Peyer's patch (tissue), 4 donors: ENCODE results near the gene FBXO28. TPM values are rescaled to one million over a fixed set of nuclear protein-coding genes. Genes with fewer than 3 reads are reported as not detected.

Source experiments
- DNase-seq, 3 donors: peaks; one replicate each; pipeline ENCODE4 v3.0.0-alpha.2; 2017 to 2019
- H3K27ac ChIP-seq, 4 donors: fragments of 200-600 bp; sonication (generic); one replicate each; pipeline ENCODE4 v1.5.1; 2016 to 2019
- H3K27me3 ChIP-seq, 2 donors: fragments of 200-600 bp; sonication (generic); one replicate each; pipeline ENCODE4 v1.5.1; 2019
- H3K36me3 ChIP-seq, 3 donors: fragments of 200-600 bp; sonication (generic); one replicate each; pipeline ENCODE4 v1.5.1; 2016 to 2019
- H3K4me1 ChIP-seq, 4 donors: fragments of 200-600 bp; sonication (generic); one replicate each; pipeline ENCODE4 v1.5.1; 2016 to 2019
- H3K4me3 ChIP-seq, 4 donors: fragments of 200-600 bp; sonication (generic); 1 replicate in 3 of 4; 2 replicates in 1 of 4; pipeline ENCODE4 v1.5.1; 2016 to 2019; ENCODE audit warnings: mild to moderate bottlenecking in 1 of 4
- H3K9me3 ChIP-seq, 4 donors: fragments of 200-600 bp; sonication (generic); one replicate each; pipeline ENCODE4 v1.5.1; 2016 to 2019; ENCODE audit warnings: mild to moderate bottlenecking in 1 of 4
- CTCF ChIP-seq, 6 experiments: fragments of 450-650 bp in 4 of 6; fragments of 200-600 bp in 2 of 6; sonication (generic) in 1 of 6; IDR thresholded peaks; one replicate each; pipeline ENCODE4 v1.5.1; 2017 to 2019; ENCODE audit warnings: antibody characterized with exemption in 6 of 6, mild to moderate bottlenecking in 3 of 6, moderate library complexity in 1 of 6
- POLR2A ChIP-seq, 2 donors: fragments of 450-650 bp; IDR thresholded peaks; one replicate each; pipeline ENCODE4 v1.5.1; 2017; ENCODE audit warnings: antibody characterized with exemption in 2 of 2, mild to moderate bottlenecking in 2 of 2, moderate library complexity in 2 of 2
- total RNA-seq, 4 donors: library from RNA; depleted of rRNA; stranded (reverse); fragments of >200 nt; gene quantifications; one replicate each; pipeline ENCODE4 v1.1.0, GENCODE V29; 2016

FBXO28 gene
- total RNA-seq, 4 donors from 2014 or later = 20.5 to 34.0 (median 28.5) TPM

GRCh38 chr1:224181453-224181810 lies 67.5 kb downstream of the FBXO28 start:
- Histone ChIP-seq H3K4me3 (no peak overlapping the region), H3K27ac (no peak overlapping the region)
- TF ChIP-seq POLR2A (IDR thresholded peaks at IDR 0.05) (no peak), CTCF (IDR thresholded peaks at IDR 0.05) (no peak)

GRCh38 chr1:224182057-224182865 lies 68.3 kb downstream of the FBXO28 start:
- no peaks in the 10 kb centered on the region for H3K36me3 ChIP-seq
- peak in 2 of 3 donors; percentile 48 to 71 for DNase-seq
- peak overlapping the region; percentile 94 to 100 (median 96) for H3K27ac ChIP-seq
- TF ChIP-seq CTCF (IDR thresholded peaks at IDR 0.05) (no peak), POLR2A (IDR thresholded peaks at IDR 0.05) (no peak)
- H3K4me3 ChIP-seq = peak overlapping the region; percentile 62 to 97 (median 90)
- H3K27me3 ChIP-seq = no peaks in the 10 kb centered on the region
- H3K9me3 ChIP-seq = no peaks in the 10 kb centered on the region
- H3K4me1 ChIP-seq = peaks cover 0 to 19% (median 4%) of the 10 kb centered on the region in 4 donors

More at GRCh38 chr1:224181453-224181810, 67.5 kb downstream of the FBXO28 start:
- Histone ChIP-seq H3K36me3 (no peaks in the 10 kb centered on the region), H3K4me1 (peaks cover 0 to 19% (median 4%) of the 10 kb centered on the region in 4 donors), H3K9me3 (no peaks in the 10 kb centered on the region), H3K27me3 (no peaks in the 10 kb centered on the region)
- DNase-seq = no peak

GRCh38 chr1:224182866-224183590 lies 69.1 kb downstream of the FBXO28 start, which contains the start of gene DEGS1:
Gene DEGS1 (plus strand): TSS chr1:224183240. CDS start chr1:224183337, 97 bp downstream.
- no peaks in the 10 kb centered on the region for H3K36me3 ChIP-seq
- H3K4me1 ChIP-seq = peaks cover 0 to 19% (median 4%) of the 10 kb centered on the region in 4 donors
- H3K27me3 ChIP-seq = no peaks in the 10 kb centered on the region
- peak; percentile 90 to 93 (median 90) for DNase-seq
- no peaks in the 10 kb centered on the region for H3K9me3 ChIP-seq
- peak within 1 kb of the TSS; percentile 94 to 100 (median 96) for H3K27ac ChIP-seq
- H3K4me3 ChIP-seq = peak within 1 kb of the TSS; percentile 62 to 97 (median 90)
- TF ChIP-seq POLR2A (IDR thresholded peaks at IDR 0.05) (peak; percentile 84 to 93), CTCF (IDR thresholded peaks at IDR 0.05) (peak in 1 of 6 experiments; percentile 4)

GRCh38 chr1:224183591-224184312 lies 69.8 kb downstream of the FBXO28 start:
- H3K9me3 ChIP-seq = no peaks in the 10 kb centered on the region

More at GRCh38 chr1:224183591-224184312, 69.8 kb downstream of the FBXO28 start:
- peak; percentile 53 to 76 (median 75) for DNase-seq
- H3K27ac ChIP-seq = peak overlapping the region; percentile 94 to 100 (median 96)
- no peaks in the 10 kb centered on the region for H3K36me3 ChIP-seq
- TF ChIP-seq POLR2A (IDR thresholded peaks at IDR 0.05) = no peak
- TF ChIP-seq CTCF (IDR thresholded peaks at IDR 0.05) = no peak
- H3K4me1 ChIP-seq = peaks cover 0 to 19% (median 4%) of the 10 kb centered on the region in 4 donors
- H3K27me3 ChIP-seq = no peaks in the 10 kb centered on the region
- peak overlapping the region; percentile 62 to 97 (median 90) for H3K4me3 ChIP-seq
